HepG2 (cell line): ENCODE measurements around the gene GATA1. TPM values are rescaled to one million over a fixed set of nuclear protein-coding genes. Genes with fewer than 3 reads are reported as not detected.

Experiments used
- ATAC-seq: fragments of 200-7000 bp; cut with Tn5 transposase; 3 replicates; pipeline ENCODE4 v1.9.1; 2020; ENCODE audit warnings: mild to moderate bottlenecking, moderate library complexity
- Bru-seq: library from RNA; stranded (reverse); fragments of 400-500 nt; gene quantifications from one replicate; lab custom pipeline; 2021; lab: Mats Ljungman, UMichigan
- BruChase-seq, 2 experiments: library from RNA; stranded (reverse); fragments of 400-500 nt; gene quantifications; one replicate each; lab custom pipeline; 2021; lab: Mats Ljungman, UMichigan
- BruUV-seq: library from RNA; stranded (reverse); fragments of 400-500 nt; replicated peaks from 2 replicates; lab custom pipeline; 2021; lab: Mats Ljungman, UMichigan
- CTCF ChIA-PET: fragments of 300-600 bp; formaldehyde crosslinking; extraction: SDS; loops from one replicate; lab custom pipeline; 2021; ENCODE audit warnings: low total read pairs, inconsistent platforms, low intra/inter-chr PET ratio; lab: Yijun Ruan, JAX
- POLR2A ChIA-PET: fragments of 350-600 bp; sonication (Branson Sonifier 250); formaldehyde crosslinking; loops from one replicate; lab custom pipeline; 2020; ENCODE audit warnings: antibody characterized with exemption, inconsistent platforms; lab: Yijun Ruan, JAX
- DNase-seq: peaks from one replicate; pipeline ENCODE4 v3.0.0-alpha.2; 2015; ENCODE audit warnings: low spot score
- FAIRE-seq: peaks from 3 replicates; lab custom pipeline; 2011; peaks lifted over from hg19 to GRCh38; lab: Jason Lieb, UNC
- H2AFZ ChIP-seq: one replicate; pipeline ENCODE4 v1.6.1; 2011; ENCODE audit warnings: low read length, inconsistent platforms
- H3K27ac ChIP-seq: fragments of 300-600 bp; 3 replicates; pipeline ENCODE4 v1.8.0; 2011; ENCODE audit warnings: mixed run types, mild to moderate bottlenecking, mixed read lengths, low read length, inconsistent platforms; ENCODE audit not compliant: insufficient read depth; ENCODE audit errors: extremely low read length
- H3K27me3 ChIP-seq, 2 experiments: fragments of 200-600 bp in 1 of 2; 2 replicates in 1 of 2; 3 replicates in 1 of 2; pipeline versions ENCODE4 v1.6.0 to v1.8.0; 2011; ENCODE audit warnings: low read length in 2 of 2, mild to moderate bottlenecking in 2 of 2, moderate library complexity in 2 of 2, inconsistent platforms in 1 of 2; ENCODE audit not compliant: insufficient read depth in 2 of 2, control insufficient read depth in 1 of 2
- H3K36me3 ChIP-seq, 2 experiments: fragments of 200-600 bp in 1 of 2; replicated peaks in 1 of 2; 2 replicates in 1 of 2; 3 replicates in 1 of 2; pipeline versions ENCODE4 v1.5.1 to v1.8.0; 2011; ENCODE audit warnings: low read length in 2 of 2, inconsistent platforms in 1 of 2; ENCODE audit not compliant: insufficient read depth in 2 of 2, control insufficient read depth in 1 of 2
- H3K4me1 ChIP-seq: 2 replicates; pipeline ENCODE4 v1.5.1; 2012; ENCODE audit warnings: low read length, inconsistent platforms; ENCODE audit not compliant: insufficient read depth
- H3K4me2 ChIP-seq: 2 replicates; pipeline ENCODE4 v1.6.0; 2011; ENCODE audit warnings: low read depth, low read length, inconsistent platforms
- H3K4me3 ChIP-seq, 3 experiments: fragments of 200-600 bp in 1 of 3; sonication (generic), shearing (Covaris generic) in 1 of 3; replicated peaks in 1 of 3; 2 replicates each; pipeline ENCODE4 v1.5.1; 2011 to 2016; ENCODE audit warnings: low read length in 3 of 3, inconsistent platforms in 2 of 3, low read depth in 2 of 3, mild to moderate bottlenecking in 2 of 3, control low read depth in 1 of 3, mixed read lengths in 1 of 3; ENCODE audit not compliant: insufficient read depth in 1 of 3
- H3K79me2 ChIP-seq: one replicate; pipeline ENCODE4 v1.6.1; 2011; ENCODE audit warnings: low read length, inconsistent platforms; ENCODE audit not compliant: insufficient read depth
- H3K9ac ChIP-seq: 2 replicates; pipeline ENCODE4 v1.6.0; 2011; ENCODE audit warnings: mild to moderate bottlenecking, low read depth, low read length, inconsistent platforms; ENCODE audit not compliant: insufficient read depth
- H3K9me3 ChIP-seq: 2 replicates; pipeline ENCODE4 v1.5.1; 2012; ENCODE audit warnings: mild to moderate bottlenecking, low read length
- H4K20me1 ChIP-seq: 2 replicates; pipeline ENCODE4 v1.6.0; 2011; ENCODE audit warnings: inconsistent platforms, mild to moderate bottlenecking, low read length, moderate library complexity; ENCODE audit not compliant: insufficient read depth
- ETV6 ChIP-seq: sonication (generic); formaldehyde crosslinking; conservative IDR thresholded peaks from 2 replicates; pipeline ENCODE4 v1.4.0; 2020; ENCODE audit warnings: missing genetic modification reagents
- HMGA1 ChIP-seq: sonication (generic); formaldehyde crosslinking; conservative IDR thresholded peaks from 2 replicates; pipeline ENCODE4 v1.4.0; 2020; ENCODE audit warnings: missing genetic modification reagents
- HNRNPUL1 ChIP-seq: fragments of 200-400 bp; formaldehyde crosslinking; IDR thresholded peaks from 2 replicates; pipeline ENCODE4 v1.6.1; 2017; ENCODE audit warnings: low read depth, mild to moderate bottlenecking, low read length, moderate library complexity
- MXI1 ChIP-seq: IDR thresholded peaks from 3 replicates; pipeline ENCODE4 v1.6.1; 2012; ENCODE audit warnings: low read depth, low read length, inconsistent platforms, borderline replicate concordance
- U2AF1 ChIP-seq: fragments of 200-400 bp; formaldehyde crosslinking; optimal IDR thresholded peaks from 2 replicates; pipeline ENCODE3; 2017; ENCODE audit warnings: mild to moderate bottlenecking, low read depth, low read length
- ZBED4 ChIP-seq: sonication (generic); formaldehyde crosslinking; IDR thresholded peaks from 2 replicates; pipeline ENCODE4 v1.4.0; 2020; ENCODE audit warnings: missing genetic modification reagents, borderline replicate concordance
- ZBTB33 ChIP-seq: sonication (generic); formaldehyde crosslinking; IDR thresholded peaks from 2 replicates; pipeline ENCODE4 v1.4.0; 2020; ENCODE audit warnings: missing genetic modification reagents
- ZBTB43 ChIP-seq: sonication (generic); formaldehyde crosslinking; conservative IDR thresholded peaks from 2 replicates; pipeline ENCODE4 v1.4.0; 2020; ENCODE audit warnings: missing genetic modification reagents
- ZFP82 ChIP-seq: sonication (generic); formaldehyde crosslinking; IDR thresholded peaks from 2 replicates; pipeline ENCODE4 v1.5.1; 2020; ENCODE audit warnings: mild to moderate bottlenecking, missing genetic modification reagents, borderline replicate concordance
- ZMYM3 ChIP-seq: sonication (generic); formaldehyde crosslinking; IDR thresholded peaks from 2 replicates; pipeline ENCODE4 v1.5.1; 2020; ENCODE audit warnings: mild to moderate bottlenecking, missing genetic modification reagents
- ZNF652 ChIP-seq: IDR thresholded peaks from 2 replicates; pipeline ENCODE4 v1.6.1; 2016; ENCODE audit warnings: low read depth, borderline replicate concordance
- ZNF737 ChIP-seq: sonication (generic); formaldehyde crosslinking; IDR thresholded peaks from 2 replicates; pipeline ENCODE4 v1.5.0; 2020; ENCODE audit warnings: missing genetic modification reagents, mild to moderate bottlenecking, borderline replicate concordance
- ZNF775 ChIP-seq: sonication (generic); formaldehyde crosslinking; IDR thresholded peaks from 2 replicates; pipeline ENCODE4 v1.4.0; 2020; ENCODE audit warnings: missing genetic modification reagents, mild to moderate bottlenecking, moderate library complexity, borderline replicate concordance
- WGBS: methylation state at CpG from one replicate; pipeline ENCODE4 v1.1.6; 2017; ENCODE audit warnings: low lambda C conversion rate; 5-methylcytosine and 5-hydroxymethylcytosine counted together
- in situ Hi-C: cut with HindIII; loops from 2 replicates; pipeline ENCODE4 v1.10.0; 2017; ENCODE audit warnings: low pct_unique_long_range_greater_than_20kb; ENCODE audit not compliant: extremely low pct_ligation_motif_present
- intact Hi-C: fragments of 100-400 bp; cut with micrococcal nuclease; formaldehyde crosslinking; loops from one replicate; pipeline ENCODE4 v1.10.0; 2022; ENCODE audit not compliant: unreplicated experiment
- long read RNA-seq, 2 experiments: library from RNA in 1 of 2; library from polyadenylated mRNA in 1 of 2; stranded (forward) in 1 of 2; unstranded in 1 of 2; transcript quantifications; one replicate each; pipeline ENCODE4 v2.0.0, GENCODE V29; 2019 to 2022
- polyA minus RNA-seq, 3 experiments: library from RNA; depleted of rRNA, polyadenylated mRNA; stranded (reverse); fragments of >200 nt; gene quantifications; 2 replicates each; pipeline ENCODE4 v1.2.3, GENCODE V29; 2011; ENCODE audit warnings: low replicate concordance in 1 of 3
- polyA plus RNA-seq, 8 experiments: library from polyadenylated mRNA; depleted of rRNA in 3 of 8; stranded (reverse) in 7 of 8; unstranded in 1 of 8; fragments of >200 nt; fragmentation: Illumina TruSeq in 4 of 8; extraction: Trizol in 4 of 8; gene quantifications; 2 replicates each; pipeline versions ENCODE4 v1.2.1 to v1.2.3, GENCODE V29; 2011 to 2016; ENCODE audit warnings: low read depth in 4 of 8, missing spikeins in 1 of 8, mixed read lengths in 1 of 8; ENCODE audit not compliant: insufficient read depth in 1 of 8
- total RNA-seq, 5 experiments: library from RNA; depleted of rRNA; stranded (reverse); fragments of >200 nt; fragmentation: Illumina TruSeq; extraction: Trizol; gene quantifications; 2 replicates each; pipeline ENCODE4 v1.2.3, GENCODE V29; 2016; ENCODE audit warnings: low read depth in 1 of 5

GATA1 gene
- 0.13 TPM in 1 of 2 replicates, not detected in the other for total RNA-seq (2016; rRNA removed; fragmentation: Illumina TruSeq; extraction: Trizol)
- total RNA-seq (2016; cell fraction: cytosol; rRNA removed; fragmentation: Illumina TruSeq; extraction: Trizol; ENCODE audit: low read depth), result not detected in 2 replicates
- total RNA-seq (2016; cell fraction: insoluble cytoplasmic fraction; rRNA removed; fragmentation: Illumina TruSeq; extraction: Trizol), result 0.13 and 0.16 TPM in 2 replicates
- total RNA-seq (2016; cell fraction: membrane; rRNA removed; fragmentation: Illumina TruSeq; extraction: Trizol), result not detected in 2 replicates
- not detected in 2 replicates for total RNA-seq (2016; cell fraction: nucleus; rRNA removed; fragmentation: Illumina TruSeq; extraction: Trizol)
- 0.05 TPM in 1 of 2 replicates, not detected in the other for polyA plus RNA-seq (2011; rRNA removed)
- 0.08 TPM in 1 of 2 replicates, not detected in the other for polyA plus RNA-seq (2011; cell fraction: cytosol; rRNA removed)
- polyA plus RNA-seq (2011; cell fraction: nucleus; rRNA removed), result not detected in 2 replicates
- polyA plus RNA-seq (2012), result not detected in 2 replicates
- polyA plus RNA-seq (2016; cell fraction: cytosol; fragmentation: Illumina TruSeq; extraction: Trizol; ENCODE audit: low read depth), result not detected in 2 replicates
- polyA plus RNA-seq (2016; cell fraction: insoluble cytoplasmic fraction; fragmentation: Illumina TruSeq; extraction: Trizol; ENCODE audit: low read depth), result 0.31 TPM in 1 of 2 replicates, not detected in the other
- polyA plus RNA-seq (2016; cell fraction: membrane; fragmentation: Illumina TruSeq; extraction: Trizol; ENCODE audit: low read depth), result not detected in 2 replicates
- not detected in 2 replicates for polyA plus RNA-seq (2016; cell fraction: nucleus; fragmentation: Illumina TruSeq; extraction: Trizol; ENCODE audit: insufficient read depth, low read depth)
- polyA minus RNA-seq (2011; rRNA and poly(A)+ RNA removed; ENCODE audit: low replicate concordance), result 0.37 and 0.38 TPM in 2 replicates
- not detected in 2 replicates for polyA minus RNA-seq (2011; cell fraction: cytosol; rRNA and poly(A)+ RNA removed)
- polyA minus RNA-seq (2011; cell fraction: nucleus; rRNA and poly(A)+ RNA removed), result not detected in 2 replicates
- not detected for Bru-seq, nascent RNA
- not detected for BruChase-seq, experiment 1, labeled RNA remaining after a 6-hour chase
- not detected for BruChase-seq, experiment 2, labeled RNA remaining after a 2-hour chase
- long read RNA-seq, experiment 1, result 0 reads
- long read RNA-seq, experiment 2, result 0 reads

- H3K27ac ChIP-seq, result no peak within 1 kb of the TSS
- intact Hi-C loops (no loop called here), in situ Hi-C loops (no loop called here)
- no peak within 1 kb of the TSS for H3K4me2 ChIP-seq
- ATAC-seq (no peak), DNase-seq (no peak), FAIRE-seq (no peak)
- H3K27me3 ChIP-seq, result no peaks in the 10 kb centered on the region; a peak in 1 of 5 replicates
- no peaks in the 10 kb centered on the region for H3K9me3 ChIP-seq
- H3K9ac ChIP-seq, result no peak within 1 kb of the TSS
- no peak within 1 kb of the TSS for H3K4me3 ChIP-seq
- H3K79me2 ChIP-seq, result no peaks in the 10 kb centered on the region
- CTCF ChIA-PET, result no interaction called here
- H4K20me1 ChIP-seq, result no peaks in the 10 kb centered on the region
- 40% methylated on average over 1 of the region's 7 CpGs for WGBS
- no TSS peak for BruUV-seq
- POLR2A ChIA-PET, result no interaction called here
- H3K36me3 ChIP-seq, result no peaks in the 10 kb centered on the region
- no peaks in the 10 kb centered on the region for H3K4me1 ChIP-seq
- H2AFZ ChIP-seq, result no peak within 1 kb of the TSS
- TF ChIP-seq ZBED4 (CRISPR knock-in tag) (no peak), ZNF775 (CRISPR knock-in tag) (no peak), ZFP82 (CRISPR knock-in tag) (no peak), ZBTB33 (no peak), HMGA1 (CRISPR knock-in tag) (no peak), ZNF737 (CRISPR knock-in tag) (no peak), MXI1 (no peak), ZNF652 (CRISPR knock-in tag) (no peak), ZBTB43 (CRISPR knock-in tag) (no peak), ZMYM3 (CRISPR knock-in tag) (no peak), HNRNPUL1 (no peak), ETV6 (CRISPR knock-in tag) (no peak), U2AF1 (no peak)
Observed at GRCh38 chrX:48786341-48786800, at the start of gene GATA1. TSS of gene GATA1 (plus strand) at chrX:48786590. CDS start at chrX:48791110, 4,520 bp downstream.
